ENCODE data around the gene CAV1.

CAV1 gene

GRCh38 chr7:116529250-116529649, 4.4 kb downstream of the CAV1 start:
- H3K4me1 ChIP-seq, result peaks cover 20% of the 10 kb centered on the region
- TF ChIP-seq Cebpa-rat (IDR thresholded peaks at IDR 0.05), result no peak
- H3K4me3 ChIP-seq, result no peak overlapping the region
- H3K9me3 ChIP-seq, result no peaks in the 10 kb centered on the region
- H3K27me3 ChIP-seq, result peaks cover 34% of the 10 kb centered on the region
- H3K4me2 ChIP-seq, result no peak overlapping the region
- no peaks in the 10 kb centered on the region for H3K36me3 ChIP-seq
- H3K27ac ChIP-seq, result no peak overlapping the region
- no peak overlapping the region for H3K9ac ChIP-seq
- peaks cover 7% of the 10 kb centered on the region for H4K20me1 ChIP-seq

GRCh38 chr7:116530107-116530820, 5.4 kb downstream of the CAV1 start:
- peaks cover under 1% of the 10 kb centered on the region for H4K20me1 ChIP-seq
- no peaks in the 10 kb centered on the region for H3K36me3 ChIP-seq
- H3K9ac ChIP-seq, result no peak overlapping the region
- peaks cover 13% of the 10 kb centered on the region for H3K4me1 ChIP-seq
- peaks cover 24% of the 10 kb centered on the region for H3K27me3 ChIP-seq
- H3K4me3 ChIP-seq, result no peak overlapping the region
- TF ChIP-seq Cebpa-rat (IDR thresholded peaks at IDR 0.05), result no peak
- no peak overlapping the region for H3K4me2 ChIP-seq
- no peaks in the 10 kb centered on the region for H3K9me3 ChIP-seq
- no peak overlapping the region for H3K27ac ChIP-seq

- no peaks in the 10 kb centered on the region for H3K4me1 ChIP-seq
- no peaks in the 10 kb centered on the region for H4K20me1 ChIP-seq
Observed at GRCh38 chr7:116532102-116532688, 7.4 kb downstream of the CAV1 start.

GRCh38 chr7:116534790-116535189, 10.0 kb downstream of the CAV1 start:
- no peak overlapping the region for H3K4me3 ChIP-seq
- no peak overlapping the region for H3K4me2 ChIP-seq
- H3K36me3 ChIP-seq, result no peaks in the 10 kb centered on the region
- no peaks in the 10 kb centered on the region for H3K4me1 ChIP-seq
- H4K20me1 ChIP-seq, result no peaks in the 10 kb centered on the region
- H3K27ac ChIP-seq, result no peak overlapping the region
- TF ChIP-seq Cebpa-rat (IDR thresholded peaks at IDR 0.05), result no peak
- 0 out of 2 replicates have a peak, but pooled peaks cover 7% of the 10 kb centered on the region for H3K9me3 ChIP-seq
- no peaks in the 10 kb centered on the region for H3K27me3 ChIP-seq
- no peak overlapping the region for H3K9ac ChIP-seq

More at GRCh38 chr7:116532102-116532688, 7.4 kb downstream of the CAV1 start:
- H3K36me3 ChIP-seq, result no peaks in the 10 kb centered on the region
- TF ChIP-seq Cebpa-rat (IDR thresholded peaks at IDR 0.05), result no peak
- no peak overlapping the region for H3K4me2 ChIP-seq
- no peak overlapping the region for H3K4me3 ChIP-seq
- H3K9ac ChIP-seq, result no peak overlapping the region
- peaks cover 5% of the 10 kb centered on the region for H3K27me3 ChIP-seq
- H3K27ac ChIP-seq, result no peak overlapping the region
- H3K9me3 ChIP-seq, result no peaks in the 10 kb centered on the region

- Histone ChIP-seq H3K27ac (no peak overlapping the region), H3K36me3 (no peaks in the 10 kb centered on the region), H3K4me1 (no peaks in the 10 kb centered on the region), H3K4me3 (no peak overlapping the region), H3K9ac (no peak overlapping the region), H3K27me3 (no peaks in the 10 kb centered on the region), H3K9me3 (0 out of 2 replicates have a peak, but pooled peaks cover 7% of the 10 kb centered on the region), H4K20me1 (no peaks in the 10 kb centered on the region), H3K4me2 (no peak overlapping the region)
- TF ChIP-seq Cebpa-rat (IDR thresholded peaks at IDR 0.05), result no peak
Observed at GRCh38 chr7:116535416-116535815, 10.6 kb downstream of the CAV1 start.

- no peak overlapping the region for H3K27ac ChIP-seq
- no peaks in the 10 kb centered on the region for H3K4me1 ChIP-seq
- no peaks in the 10 kb centered on the region for H3K36me3 ChIP-seq
- no peaks in the 10 kb centered on the region for H4K20me1 ChIP-seq
- no peak overlapping the region for H3K9ac ChIP-seq
- H3K4me2 ChIP-seq, result no peak overlapping the region
- no peaks in the 10 kb centered on the region for H3K27me3 ChIP-seq
- H3K4me3 ChIP-seq, result no peak overlapping the region
- no peak for TF ChIP-seq Cebpa-rat (IDR thresholded peaks at IDR 0.05)
- H3K9me3 ChIP-seq, result 0 out of 2 replicates have a peak, but pooled peaks cover 7% of the 10 kb centered on the region
Observed at GRCh38 chr7:116538138-116538537, 13.3 kb downstream of the CAV1 start.

- Histone ChIP-seq H3K9me3 (0 out of 2 replicates have a peak, but pooled peaks cover 7% of the 10 kb centered on the region), H3K4me1 (no peaks in the 10 kb centered on the region), H3K4me2 (no peak overlapping the region), H3K4me3 (no peak overlapping the region), H3K27ac (no peak overlapping the region), H4K20me1 (no peaks in the 10 kb centered on the region), H3K27me3 (no peaks in the 10 kb centered on the region), H3K36me3 (no peaks in the 10 kb centered on the region), H3K9ac (no peak overlapping the region)
- TF ChIP-seq Cebpa-rat (IDR thresholded peaks at IDR 0.05), result no peak
Observed at GRCh38 chr7:116539879-116540278, 15.0 kb downstream of the CAV1 start.

- no peak overlapping the region for H3K4me3 ChIP-seq
- no peak overlapping the region for H3K4me2 ChIP-seq
- H3K4me1 ChIP-seq, result no peaks in the 10 kb centered on the region
- no peak for TF ChIP-seq Cebpa-rat (IDR thresholded peaks at IDR 0.05)
- no peaks in the 10 kb centered on the region for H4K20me1 ChIP-seq
- H3K9ac ChIP-seq, result no peak overlapping the region
- no peaks in the 10 kb centered on the region for H3K36me3 ChIP-seq
- H3K27me3 ChIP-seq, result no peaks in the 10 kb centered on the region
- no peak overlapping the region for H3K27ac ChIP-seq
- H3K9me3 ChIP-seq, result 0 out of 2 replicates have a peak, but pooled peaks cover 7% of the 10 kb centered on the region
Observed at GRCh38 chr7:116540743-116541142, 15.9 kb downstream of the CAV1 start.

GRCh38 chr7:116541951-116542350, 17.1 kb downstream of the CAV1 start:
- H3K4me2 ChIP-seq, result no peak overlapping the region
- no peaks in the 10 kb centered on the region for H4K20me1 ChIP-seq
- H3K27me3 ChIP-seq, result no peaks in the 10 kb centered on the region
- no peak overlapping the region for H3K4me3 ChIP-seq
- TF ChIP-seq Cebpa-rat (IDR thresholded peaks at IDR 0.05), result no peak
- H3K4me1 ChIP-seq, result no peaks in the 10 kb centered on the region
- H3K9me3 ChIP-seq, result 0 out of 2 replicates have a peak, but pooled peaks cover 7% of the 10 kb centered on the region
- H3K36me3 ChIP-seq, result no peaks in the 10 kb centered on the region
- H3K9ac ChIP-seq, result no peak overlapping the region
- no peak overlapping the region for H3K27ac ChIP-seq

- Histone ChIP-seq H3K27me3 (no peaks in the 10 kb centered on the region), H3K27ac (no peak overlapping the region), H3K4me3 (no peak overlapping the region), H3K4me1 (no peaks in the 10 kb centered on the region), H3K9me3 (0 out of 2 replicates have a peak, but pooled peaks cover 7% of the 10 kb centered on the region), H3K4me2 (no peak overlapping the region), H3K9ac (no peak overlapping the region), H3K36me3 (no peaks in the 10 kb centered on the region), H4K20me1 (no peaks in the 10 kb centered on the region)
- no peak for TF ChIP-seq Cebpa-rat (IDR thresholded peaks at IDR 0.05)
Observed at GRCh38 chr7:116542618-116543017, 17.8 kb downstream of the CAV1 start.
